GM18909 (cell line): Measurements from ENCODE around the gene COL9A3.

ENCODE experiments used
- ATAC-seq: cut with Tn5 transposase; IDR thresholded peaks from one replicate; pipeline ENCODE4 v1.9.1; 2021; ENCODE audit warnings: mild to moderate bottlenecking; ENCODE audit not compliant: unreplicated experiment, poor library complexity

Gene COL9A3

GRCh38 chr20:62816884-62817873 lies at the start of gene COL9A3:
Gene COL9A3, plus strand, starts transcription at chr20:62817050. Its CDS starts 15 bp downstream, at chr20:62817065.
- ATAC-seq, result no peak

- ATAC-seq, result no peak
Measured at GRCh38 chr20:62768234-62768546, 48.7 kb upstream of the COL9A3 start.

- no peak for ATAC-seq
Measured at GRCh38 chr20:62768551-62769287, 48.1 kb upstream of the COL9A3 start.

- no peak for ATAC-seq
Measured at GRCh38 chr20:62769346-62770071, 47.3 kb upstream of the COL9A3 start.

GRCh38 chr20:62770111-62770910 lies 46.5 kb upstream of the COL9A3 start:
- ATAC-seq, result no peak

GRCh38 chr20:62770916-62771315 lies 45.9 kb upstream of the COL9A3 start:
- no peak for ATAC-seq

- ATAC-seq, result no peak
Measured at GRCh38 chr20:62771396-62772102, 45.3 kb upstream of the COL9A3 start.

- no peak for ATAC-seq
Measured at GRCh38 chr20:62772103-62772611, 44.7 kb upstream of the COL9A3 start.

- no peak for ATAC-seq
Measured at GRCh38 chr20:62772619-62772989, 44.2 kb upstream of the COL9A3 start.

- no peak for ATAC-seq
Measured at GRCh38 chr20:62772990-62773844, 43.6 kb upstream of the COL9A3 start.

GRCh38 chr20:62773845-62774714 lies 42.8 kb upstream of the COL9A3 start:
- ATAC-seq, result no peak

- no peak for ATAC-seq
Measured at GRCh38 chr20:62774762-62775161, 42.1 kb upstream of the COL9A3 start.

GRCh38 chr20:62775206-62775605 lies 41.6 kb upstream of the COL9A3 start:
- ATAC-seq, result no peak

- no peak for ATAC-seq
Measured at GRCh38 chr20:62776035-62776691, 40.7 kb upstream of the COL9A3 start.

- peak; percentile 46 for ATAC-seq
Measured at GRCh38 chr20:62776692-62777527, 39.9 kb upstream of the COL9A3 start.

- ATAC-seq, result no peak
Measured at GRCh38 chr20:62777528-62777830, 39.4 kb upstream of the COL9A3 start.
